ENCODE data around the gene PTTG1IP. TPM values are rescaled to one million over a fixed set of nuclear protein-coding genes. Genes with fewer than 3 reads are reported as not detected.
"Not testable (repeated sequence)": the region's sequence is repeated elsewhere in the genome, so short reads cannot be mapped to it uniquely, and the experiment has no call there.

The PTTG1IP gene
- total RNA-seq, 2 experiments from 2014 or later, result 54.9 to 55.2 TPM

DNA sequence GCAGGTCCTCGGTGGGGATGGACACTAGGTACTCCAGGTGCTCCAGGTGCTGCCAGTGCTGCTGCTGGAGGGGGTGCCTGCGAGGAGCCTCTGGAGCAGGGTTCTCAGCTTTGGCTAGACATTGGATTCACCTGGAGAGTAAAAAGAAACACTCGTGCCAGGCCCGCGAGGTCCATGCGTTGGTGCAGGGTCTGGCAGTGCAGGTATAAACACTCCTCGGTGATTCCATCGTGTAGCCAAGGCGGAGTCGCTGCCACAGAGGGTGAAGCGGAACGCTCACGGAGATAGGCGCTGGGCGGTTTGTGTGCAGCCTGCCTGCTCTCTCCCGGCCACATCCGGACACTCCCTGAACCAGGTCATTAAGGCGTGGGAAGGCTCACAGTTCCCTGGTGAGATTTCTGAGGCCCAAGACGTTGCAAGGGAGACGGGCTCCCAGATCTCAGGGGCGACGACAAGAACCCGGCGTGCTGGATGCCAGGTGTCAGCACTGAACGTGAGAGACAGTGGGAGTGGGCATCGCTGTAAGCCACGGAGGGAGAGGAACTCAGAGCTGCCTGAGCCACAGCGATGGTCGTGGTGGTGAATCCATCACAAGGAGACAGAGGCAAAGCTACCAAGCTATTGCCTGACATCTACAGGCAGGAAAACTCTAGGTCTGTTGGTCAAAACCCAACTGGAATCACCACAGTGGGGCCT, 38.4 kb downstream of the PTTG1IP start:
- no peaks in the 10 kb centered on the region for H3K36me3 Mint-ChIP-seq (ENCODE audit: low read depth)
- ChIA-PET POLR2A (no interaction called here), CTCF (no interaction called here)
- no peak overlapping the region for H3K4me3 Mint-ChIP-seq
- ATAC-seq (no peak), DNase-seq (no peak)
- no peak overlapping the region for H3K27ac Mint-ChIP-seq
- peaks cover 6% of the 10 kb centered on the region for H3K4me1 Mint-ChIP-seq (ENCODE audit: low read depth)
- H3K9me3 Mint-ChIP-seq (ENCODE audit: insufficient read depth), result no peaks in the 10 kb centered on the region
- H3K27me3 Mint-ChIP-seq (ENCODE audit: low read depth), result no peaks in the 10 kb centered on the region

DNA sequence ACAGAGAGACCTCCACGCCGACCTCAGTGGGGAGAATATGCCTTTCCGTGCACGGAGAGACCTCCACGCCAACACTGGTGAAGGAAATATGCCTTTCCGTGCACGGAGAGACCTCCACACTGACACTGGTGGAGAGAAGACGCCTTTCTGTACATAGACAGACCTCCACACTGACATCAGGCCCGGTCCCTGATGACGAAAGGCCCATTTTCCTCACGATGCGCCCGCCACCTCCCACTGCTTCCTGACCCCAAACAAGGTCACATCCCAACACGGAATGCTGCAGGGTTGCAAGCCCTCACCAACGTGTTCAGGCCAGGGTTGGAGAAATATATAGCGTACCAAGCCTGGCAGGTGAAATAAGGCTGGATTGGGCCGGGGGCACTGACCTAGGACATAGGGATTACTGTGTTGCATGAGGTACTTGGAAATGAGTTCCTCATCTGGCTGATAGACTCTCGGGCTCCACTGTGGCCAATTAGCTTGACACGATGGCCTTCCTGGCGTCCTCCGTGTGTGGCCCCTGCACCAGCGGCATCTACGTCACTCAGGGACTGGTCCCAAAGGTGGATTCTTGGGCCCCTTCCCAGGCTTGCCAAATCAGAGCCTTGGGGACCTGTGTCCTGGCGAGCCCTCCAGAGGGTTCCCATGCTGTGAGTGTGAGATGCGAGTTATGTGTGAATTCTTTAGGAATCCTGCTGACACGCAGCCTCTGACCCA, 39.1 kb downstream of the PTTG1IP start:
- Mint-ChIP-seq H3K4me1 (ENCODE audit: low read depth) (peaks cover 6% of the 10 kb centered on the region), H3K4me3 (no peak overlapping the region), H3K9me3 (ENCODE audit: insufficient read depth) (peaks cover 5% of the 10 kb centered on the region), H3K36me3 (ENCODE audit: low read depth) (no peaks in the 10 kb centered on the region), H3K27me3 (ENCODE audit: low read depth) (peaks cover 2% of the 10 kb centered on the region), H3K27ac (no peak overlapping the region)
- POLR2A ChIA-PET, result no interaction called here
- CTCF ChIA-PET, result no interaction called here
- no peak for DNase-seq
- ATAC-seq, result no peak

DNA sequence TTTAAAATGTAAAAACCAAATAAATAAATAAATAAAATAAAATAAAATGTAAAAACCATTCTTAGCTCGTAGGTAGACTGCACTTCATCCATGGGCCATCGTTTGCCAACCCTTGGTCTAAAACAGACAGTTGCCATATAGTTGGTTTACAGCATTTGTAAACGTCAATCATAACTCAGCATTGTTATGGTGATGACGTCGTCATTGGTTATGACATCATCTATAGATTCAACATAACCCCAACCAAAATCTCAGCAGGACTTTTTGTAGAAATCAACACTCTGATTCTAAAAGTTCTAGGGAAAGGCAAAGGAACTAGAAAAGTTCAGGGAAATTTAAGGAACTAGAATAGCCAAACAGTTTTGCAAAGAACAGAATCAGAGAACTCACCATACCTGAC, 39.8 kb downstream of the PTTG1IP start:
- Mint-ChIP-seq H3K36me3 (ENCODE audit: low read depth) (no peaks in the 10 kb centered on the region), H3K4me1 (ENCODE audit: low read depth) (peaks cover 6% of the 10 kb centered on the region), H3K4me3 (no peak overlapping the region), H3K27me3 (ENCODE audit: low read depth) (peaks cover 5% of the 10 kb centered on the region), H3K27ac (no peak overlapping the region), H3K9me3 (ENCODE audit: insufficient read depth) (peaks cover 9% of the 10 kb centered on the region)
- ATAC-seq (no peak), DNase-seq (no peak)
- POLR2A ChIA-PET, result no interaction called here
- CTCF ChIA-PET, result no interaction called here

DNA sequence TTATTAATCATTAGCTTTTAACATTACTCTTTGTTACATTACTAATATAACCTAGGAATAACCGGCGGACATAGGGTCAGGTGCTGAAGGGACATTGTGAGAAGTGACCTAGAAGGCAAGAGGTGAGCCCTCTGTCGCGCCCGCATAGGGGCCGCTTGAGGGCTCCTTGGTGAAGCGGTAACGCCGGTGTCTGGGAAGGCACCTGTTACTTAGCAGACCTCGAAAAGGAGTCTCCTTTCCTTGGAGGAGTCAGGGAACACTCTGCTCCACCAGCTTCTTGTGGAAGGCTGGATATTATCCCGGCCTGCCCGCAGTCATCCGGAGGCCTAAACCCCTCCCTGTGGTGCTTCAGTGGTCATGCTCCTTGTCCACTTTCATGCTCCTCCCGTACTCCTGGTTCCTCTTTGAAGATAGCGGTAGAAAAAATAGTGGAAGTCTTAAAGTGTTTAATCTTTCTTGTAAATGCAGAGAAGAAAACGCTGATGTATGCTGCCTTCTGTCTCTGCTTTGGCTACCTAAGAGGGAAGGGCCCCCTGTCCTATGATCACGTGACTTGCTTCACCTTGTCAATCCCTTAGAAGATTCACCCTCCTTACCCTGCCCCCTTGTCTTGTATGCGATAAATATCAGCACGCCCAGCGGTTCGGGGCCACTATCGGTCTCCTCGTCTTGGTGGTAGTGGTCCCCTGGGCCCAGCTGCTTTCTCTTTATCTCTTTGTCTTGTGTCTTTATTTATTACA, 40.8 kb downstream of the PTTG1IP start:
- H3K4me1 Mint-ChIP-seq (ENCODE audit: low read depth); CTCF ChIA-PET; POLR2A ChIA-PET; H3K27ac Mint-ChIP-seq; H3K4me3 Mint-ChIP-seq; H3K36me3 Mint-ChIP-seq (ENCODE audit: low read depth); H3K27me3 Mint-ChIP-seq (ENCODE audit: low read depth); ATAC-seq; DNase-seq: not testable (repeated sequence)
- peaks cover 19% of the 10 kb centered on the region for H3K9me3 Mint-ChIP-seq (ENCODE audit: insufficient read depth)

DNA sequence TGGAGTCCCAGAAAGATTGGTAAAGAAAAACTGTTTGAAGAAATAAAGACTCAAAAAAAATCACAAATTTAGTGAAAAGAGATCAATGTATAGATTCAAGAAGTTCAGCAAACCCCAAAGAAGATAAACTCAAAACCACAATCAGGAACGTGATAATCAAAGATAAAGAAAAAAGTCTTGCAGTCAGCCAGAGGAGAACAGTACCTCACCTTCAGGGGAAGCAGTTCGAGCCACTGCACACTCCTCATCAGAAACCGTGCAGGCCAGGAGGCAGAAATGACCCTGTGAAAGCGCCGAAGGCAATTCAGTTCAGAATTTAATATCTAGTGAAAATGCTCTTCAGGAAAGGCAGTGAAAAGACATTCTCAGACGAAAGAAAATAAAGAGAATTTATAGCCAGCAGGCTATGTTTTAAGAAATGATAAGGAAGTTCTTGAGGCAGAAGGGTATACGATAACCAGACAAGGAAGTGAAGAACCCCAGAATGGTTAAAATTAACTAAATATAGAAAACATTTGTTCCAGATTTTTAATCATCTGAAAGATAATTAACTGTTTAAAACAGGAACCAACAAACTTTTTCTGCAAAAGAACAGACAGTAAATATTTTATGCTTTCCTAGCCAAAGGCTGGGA, 42.1 kb downstream of the PTTG1IP start:
- CTCF ChIA-PET, result no interaction called here
- POLR2A ChIA-PET, result no interaction called here
- ATAC-seq, result no peak
- H3K27me3 Mint-ChIP-seq (ENCODE audit: low read depth), result peaks cover 14% of the 10 kb centered on the region
- peaks cover 27% of the 10 kb centered on the region for H3K9me3 Mint-ChIP-seq (ENCODE audit: insufficient read depth)
- peaks cover 6% of the 10 kb centered on the region for H3K4me1 Mint-ChIP-seq (ENCODE audit: low read depth)
- no peak overlapping the region for H3K27ac Mint-ChIP-seq
- DNase-seq, result no peak
- H3K4me3 Mint-ChIP-seq, result no peak overlapping the region
- peaks cover 5% of the 10 kb centered on the region for H3K36me3 Mint-ChIP-seq (ENCODE audit: low read depth)

DNA sequence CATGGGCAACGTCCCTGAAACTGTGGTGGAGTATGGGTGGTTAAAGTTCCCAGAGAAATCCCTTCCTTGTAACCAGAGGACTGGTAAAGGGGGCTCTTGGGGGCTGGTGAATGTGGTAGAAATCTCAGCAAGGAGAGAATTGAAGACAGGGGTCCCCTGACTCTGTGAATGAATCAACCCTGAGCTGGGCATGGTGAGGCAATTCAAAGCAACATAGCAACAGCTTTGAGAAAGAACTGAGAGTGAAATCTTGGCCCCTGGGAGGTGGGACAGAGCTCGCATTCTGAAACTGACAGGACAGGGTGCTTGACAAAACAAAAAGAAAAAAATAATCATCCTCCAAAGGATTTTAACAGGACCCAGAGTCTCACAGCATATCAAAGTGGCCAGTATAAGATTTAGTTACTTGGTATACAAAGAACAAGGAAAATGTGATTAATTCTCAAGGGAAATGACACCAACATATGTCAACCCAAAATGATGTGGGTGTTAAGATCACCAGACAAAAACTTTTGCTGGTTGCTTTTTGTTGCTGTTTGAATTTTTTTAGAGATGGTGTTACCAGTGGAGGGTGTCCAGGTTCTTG, 43.9 kb downstream of the PTTG1IP start:
- peaks cover 6% of the 10 kb centered on the region for H3K4me1 Mint-ChIP-seq (ENCODE audit: low read depth)
- DNase-seq, result no peak
- ChIA-PET CTCF (no interaction called here), POLR2A (no interaction called here)
- H3K4me3 Mint-ChIP-seq, result no peak overlapping the region
- no peak overlapping the region for H3K27ac Mint-ChIP-seq
- no peak for ATAC-seq
- H3K27me3 Mint-ChIP-seq (ENCODE audit: low read depth), result peaks cover 16% of the 10 kb centered on the region
- H3K9me3 Mint-ChIP-seq (ENCODE audit: insufficient read depth), result peaks cover 27% of the 10 kb centered on the region
- H3K36me3 Mint-ChIP-seq (ENCODE audit: low read depth), result peaks cover 5% of the 10 kb centered on the region

DNA sequence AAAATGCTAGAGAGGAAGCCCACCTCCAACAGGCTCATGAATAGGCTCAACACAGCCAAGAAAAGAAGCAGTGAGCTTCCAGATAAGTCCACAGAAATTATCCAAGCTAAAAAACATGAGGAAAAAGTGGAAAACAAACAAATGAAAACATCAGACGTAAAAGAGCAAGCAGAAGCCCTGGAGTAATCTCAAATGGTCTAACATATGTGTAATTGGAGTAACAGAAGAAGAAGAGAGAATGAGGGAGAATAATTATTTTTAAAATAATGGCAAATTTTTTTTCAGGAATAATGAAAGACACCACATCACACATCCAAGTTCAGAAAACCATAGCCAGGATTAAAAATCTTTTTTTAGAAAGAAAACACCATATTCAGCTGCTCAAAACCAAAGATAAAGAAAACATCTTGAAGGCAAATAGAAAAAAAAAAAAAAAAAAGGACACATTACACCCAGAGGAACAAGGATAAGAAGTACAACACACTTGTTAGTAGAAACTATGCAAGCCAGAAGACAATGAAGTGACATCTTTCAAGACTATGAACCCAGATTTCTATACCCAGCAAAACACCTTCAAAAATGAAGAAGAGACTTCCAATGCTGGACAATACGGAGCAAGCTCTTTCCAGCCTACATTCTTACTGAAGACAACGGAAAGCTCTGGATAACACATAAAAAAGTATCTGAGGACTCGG, 45.0 kb downstream of the PTTG1IP start:
- H3K27ac Mint-ChIP-seq, result no peak overlapping the region
- CTCF ChIA-PET, result no interaction called here
- ATAC-seq (no peak), DNase-seq (no peak)
- H3K27me3 Mint-ChIP-seq (ENCODE audit: low read depth), result peaks cover 16% of the 10 kb centered on the region
- no peak overlapping the region for H3K4me3 Mint-ChIP-seq
- POLR2A ChIA-PET, result no interaction called here
- peaks cover 30% of the 10 kb centered on the region for H3K9me3 Mint-ChIP-seq (ENCODE audit: insufficient read depth)
- peaks cover 6% of the 10 kb centered on the region for H3K4me1 Mint-ChIP-seq (ENCODE audit: low read depth)
- H3K36me3 Mint-ChIP-seq (ENCODE audit: low read depth), result peaks cover 7% of the 10 kb centered on the region

DNA sequence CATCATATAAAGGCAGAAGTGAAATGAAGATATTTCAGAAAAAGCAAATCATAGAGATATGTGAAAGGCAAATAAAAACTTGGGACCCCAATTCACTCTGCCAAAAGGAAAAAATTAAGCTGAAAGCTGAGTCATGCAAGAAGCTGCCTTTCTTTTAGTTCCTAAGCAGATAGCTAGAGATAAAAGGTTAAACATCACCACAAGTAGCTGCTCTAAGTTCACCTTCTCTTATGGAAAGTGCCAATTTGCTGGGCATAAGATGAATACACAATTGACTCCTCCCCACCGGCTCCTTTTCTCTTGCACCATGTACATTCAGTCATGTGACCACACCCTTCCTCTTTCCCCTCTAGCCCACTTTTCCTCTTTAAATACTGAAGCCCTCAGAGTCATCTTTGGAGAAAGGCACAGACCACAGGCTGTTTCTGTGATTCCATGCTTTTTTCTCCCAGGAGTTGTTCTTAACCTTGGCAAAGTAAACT, 50.3 kb downstream of the PTTG1IP start:
- H3K27me3 Mint-ChIP-seq (ENCODE audit: low read depth), result peaks cover 14% of the 10 kb centered on the region
- peaks cover 34% of the 10 kb centered on the region for H3K9me3 Mint-ChIP-seq (ENCODE audit: insufficient read depth)
- peaks cover 8% of the 10 kb centered on the region for H3K36me3 Mint-ChIP-seq (ENCODE audit: low read depth)
- POLR2A ChIA-PET, result no interaction called here
- no peak overlapping the region for H3K27ac Mint-ChIP-seq
- CTCF ChIA-PET, result interaction anchor here (1.0 to 1.9 kb wide), 4 partner anchors 20 to 30 kb away, joined by 3 to 10 read pairs (median 4); partner anchors contain the start of gene UBE2G2
- ATAC-seq (no peak), DNase-seq (no peak)
- no peak overlapping the region for H3K4me3 Mint-ChIP-seq
- H3K4me1 Mint-ChIP-seq (ENCODE audit: low read depth), result no peaks in the 10 kb centered on the region

DNA sequence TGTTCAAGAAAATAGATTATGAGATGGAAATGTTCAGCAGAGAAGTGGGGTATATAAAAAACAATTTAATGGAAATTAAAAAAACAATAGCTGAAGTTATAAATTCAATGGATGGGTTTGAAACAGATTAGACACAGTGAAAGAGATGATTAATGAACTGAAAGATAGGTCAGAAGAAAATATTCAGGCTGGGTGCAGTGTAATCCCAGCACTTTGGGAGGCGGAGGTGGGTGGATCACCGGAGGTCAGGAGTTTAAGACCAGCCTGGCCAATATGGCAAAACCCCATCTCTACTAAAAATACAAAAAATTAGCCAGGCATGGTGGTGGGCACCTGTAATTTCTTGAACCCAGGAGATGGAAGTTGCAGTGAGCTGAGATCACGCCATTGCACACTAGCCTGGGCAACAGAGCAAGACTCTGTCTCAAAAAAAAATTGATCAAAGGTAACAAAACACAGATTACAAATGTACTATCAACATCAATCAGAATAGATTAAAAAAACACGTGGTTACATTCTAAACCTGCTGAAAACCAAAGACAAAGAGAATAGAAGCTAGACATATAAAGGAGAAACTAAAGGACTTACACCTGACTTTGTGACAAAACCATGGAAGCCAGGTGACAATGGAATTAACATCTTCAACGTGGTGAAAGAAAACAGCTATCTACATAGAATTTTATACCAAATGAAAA, 50.9 kb downstream of the PTTG1IP start:
- CTCF ChIA-PET, result interaction anchor here (1.0 to 1.9 kb wide), 4 partner anchors 19 to 29 kb away, joined by 3 to 10 read pairs (median 4); partner anchors contain the start of gene UBE2G2
- no peak for ATAC-seq
- Mint-ChIP-seq H3K4me1 (ENCODE audit: low read depth) (no peaks in the 10 kb centered on the region), H3K27ac (no peak overlapping the region), H3K9me3 (ENCODE audit: insufficient read depth) (peaks cover 28% of the 10 kb centered on the region), H3K36me3 (ENCODE audit: low read depth) (peaks cover 5% of the 10 kb centered on the region), H3K4me3 (no peak overlapping the region), H3K27me3 (ENCODE audit: low read depth) (peaks cover 12% of the 10 kb centered on the region)
- POLR2A ChIA-PET, result no interaction called here
- no peak for DNase-seq

DNA sequence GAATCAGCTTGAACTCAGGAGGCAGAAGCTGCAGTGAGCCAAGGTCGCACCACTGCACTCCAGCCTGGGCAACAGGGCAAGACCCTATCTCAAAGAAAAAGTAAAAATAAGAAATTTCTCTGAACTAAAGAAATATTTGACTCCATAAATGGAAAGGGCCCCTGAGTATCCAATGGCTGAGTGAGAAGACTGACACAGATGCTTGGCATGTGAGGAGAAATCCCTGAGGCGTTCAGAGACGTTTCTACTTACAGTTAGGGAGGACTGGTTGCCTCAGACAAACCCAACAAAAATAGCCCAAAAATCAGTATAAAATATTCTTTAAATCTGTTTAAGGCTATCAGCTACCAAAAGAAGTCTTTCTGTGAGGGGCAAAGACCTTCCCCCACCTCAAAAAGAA, 52.6 kb downstream of the PTTG1IP start:
- H3K4me3 Mint-ChIP-seq, result no peak overlapping the region
- peaks cover 5% of the 10 kb centered on the region for H3K36me3 Mint-ChIP-seq (ENCODE audit: low read depth)
- peaks cover 20% of the 10 kb centered on the region for H3K9me3 Mint-ChIP-seq (ENCODE audit: insufficient read depth)
- CTCF ChIA-PET, result no interaction called here
- DNase-seq, result no peak
- H3K27me3 Mint-ChIP-seq (ENCODE audit: low read depth), result peaks cover 5% of the 10 kb centered on the region
- no peak overlapping the region for H3K27ac Mint-ChIP-seq
- H3K4me1 Mint-ChIP-seq (ENCODE audit: low read depth), result peaks cover 14% of the 10 kb centered on the region
- no peak for ATAC-seq
- POLR2A ChIA-PET, result interaction anchor here (1.1 kb wide), 1 partner anchor 53 kb away, joined by 4 read pairs; the partner anchor contains the start of gene PTTG1IP
